Smooth muscle cell (in vitro differentiated cells): ENCODE results near the gene PLBD1. TPM values are rescaled to one million over a fixed set of nuclear protein-coding genes. Genes with fewer than 3 reads are reported as not detected.

Experiments
- DNase-seq: peaks from one replicate; lab custom pipeline; 2025; ENCODE audit not compliant: unreplicated experiment; lab: John Stamatoyannopoulos, UW
- H2AFZ ChIP-seq: fragments of 200-600 bp; sonication (generic); 2 replicates; pipeline ENCODE4 v1.6.0; 2016; ENCODE audit warnings: antibody characterized with exemption, low read depth, mild to moderate bottlenecking
- H3F3A ChIP-seq: fragments of 200-600 bp; sonication (generic); 2 replicates; pipeline ENCODE4 v1.6.0; 2017; ENCODE audit warnings: antibody characterized with exemption, low read depth
- H3K27ac ChIP-seq: fragments of 200-600 bp; sonication (generic); 2 replicates; pipeline ENCODE4 v1.5.1; 2016; ENCODE audit warnings: low read depth, mild to moderate bottlenecking
- H3K27me3 ChIP-seq: fragments of 200-600 bp; sonication (generic); 2 replicates; pipeline ENCODE4 v1.6.1; 2016; ENCODE audit warnings: low read depth, mild to moderate bottlenecking
- H3K36me3 ChIP-seq: fragments of 200-600 bp; sonication (generic); 2 replicates; pipeline ENCODE4 v1.5.1; 2016; ENCODE audit warnings: low read depth
- H3K4me1 ChIP-seq: fragments of 200-600 bp; sonication (generic); 2 replicates; pipeline ENCODE4 v1.5.1; 2016; ENCODE audit warnings: low read depth
- H3K4me2 ChIP-seq: fragments of 200-600 bp; sonication (generic); 2 replicates; pipeline ENCODE4 v1.6.0; 2016; ENCODE audit warnings: mild to moderate bottlenecking
- H3K4me3 ChIP-seq: fragments of 200-600 bp; sonication (generic); 2 replicates; pipeline ENCODE4 v1.5.1; 2016; ENCODE audit warnings: mild to moderate bottlenecking
- H3K79me2 ChIP-seq: fragments of 200-600 bp; sonication (generic); 2 replicates; pipeline ENCODE4 v1.6.0; 2016; ENCODE audit warnings: low read depth, mild to moderate bottlenecking
- H3K9ac ChIP-seq: fragments of 200-600 bp; sonication (generic); 2 replicates; pipeline ENCODE4 v1.6.0; 2016; ENCODE audit warnings: low read depth
- H3K9me3 ChIP-seq: fragments of 200-600 bp; sonication (generic); replicated peaks from 2 replicates; pipeline ENCODE4 v1.5.1; 2016; ENCODE audit warnings: low read depth
- H4K20me1 ChIP-seq: fragments of 200-600 bp; sonication (generic); 2 replicates; pipeline ENCODE4 v1.6.0; 2016; ENCODE audit warnings: low read depth
- WGBS: methylation state at CpG from one replicate; pipeline ENCODE4 v1.1.7; 2016; ENCODE audit warnings: low lambda C conversion rate; 5-methylcytosine and 5-hydroxymethylcytosine counted together
- polyA plus RNA-seq: library from polyadenylated mRNA; unstranded; fragments of >200 nt; fragmentation: Nextera tagmentation; extraction: Ambion mirVana; gene quantifications from 2 replicates; pipeline ENCODE4 v1.2.1, GENCODE V29; 2016
- total RNA-seq: library from RNA; depleted of rRNA; stranded (reverse); fragments of >200 nt; gene quantifications from 2 replicates; pipeline ENCODE4 v1.2.3, GENCODE V29; 2014
- TF ChIP-seq, protein P1 (sequence below): fragments of 200-600 bp; sonication (generic); IDR thresholded peaks from 2 replicates; pipeline ENCODE4 v1.5.1; 2017; ENCODE audit warnings: borderline replicate concordance, mild to moderate bottlenecking, antibody characterized with exemption; ENCODE audit not compliant: insufficient read depth, poor library complexity, severe bottlenecking

PLBD1 gene
- total and polyA plus RNA-seq, 2 experiments from 2014 or later = 14.1 to 19.9 TPM

DNA sequence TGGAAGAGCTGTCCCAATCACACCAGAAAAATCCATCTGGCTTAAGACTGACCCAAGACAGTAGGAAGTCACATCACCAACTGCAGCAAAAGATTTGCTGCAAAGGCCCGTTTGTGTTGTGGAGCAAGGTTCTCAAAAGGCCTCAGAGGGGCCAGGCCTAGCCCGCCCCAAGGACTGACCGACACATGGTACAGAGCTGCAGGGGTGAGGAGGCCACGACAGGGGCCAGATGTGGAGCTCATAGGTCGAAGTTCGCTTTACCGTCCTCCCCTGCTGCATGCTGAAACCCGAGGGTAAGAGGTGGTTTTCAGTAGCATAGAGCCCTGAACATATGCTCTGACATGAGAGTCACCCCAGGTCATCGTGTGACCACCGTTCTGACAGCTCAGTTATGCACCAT, 35.5 kb downstream of the PLBD1 start:
- H3K79me2 ChIP-seq = no peaks in the 10 kb centered on the region
- TF ChIP-seq, protein P1, sequence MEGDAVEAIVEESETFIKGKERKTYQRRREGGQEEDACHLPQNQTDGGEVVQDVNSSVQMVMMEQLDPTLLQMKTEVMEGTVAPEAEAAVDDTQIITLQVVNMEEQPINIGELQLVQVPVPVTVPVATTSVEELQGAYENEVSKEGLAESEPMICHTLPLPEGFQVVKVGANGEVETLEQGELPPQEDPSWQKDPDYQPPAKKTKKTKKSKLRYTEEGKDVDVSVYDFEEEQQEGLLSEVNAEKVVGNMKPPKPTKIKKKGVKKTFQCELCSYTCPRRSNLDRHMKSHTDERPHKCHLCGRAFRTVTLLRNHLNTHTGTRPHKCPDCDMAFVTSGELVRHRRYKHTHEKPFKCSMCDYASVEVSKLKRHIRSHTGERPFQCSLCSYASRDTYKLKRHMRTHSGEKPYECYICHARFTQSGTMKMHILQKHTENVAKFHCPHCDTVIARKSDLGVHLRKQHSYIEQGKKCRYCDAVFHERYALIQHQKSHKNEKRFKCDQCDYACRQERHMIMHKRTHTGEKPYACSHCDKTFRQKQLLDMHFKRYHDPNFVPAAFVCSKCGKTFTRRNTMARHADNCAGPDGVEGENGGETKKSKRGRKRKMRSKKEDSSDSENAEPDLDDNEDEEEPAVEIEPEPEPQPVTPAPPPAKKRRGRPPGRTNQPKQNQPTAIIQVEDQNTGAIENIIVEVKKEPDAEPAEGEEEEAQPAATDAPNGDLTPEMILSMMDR = no peak
- no peaks in the 10 kb centered on the region for H3F3A ChIP-seq
- H3K4me2 ChIP-seq = no peak overlapping the region
- H3K4me3 ChIP-seq = no peak overlapping the region
- no peaks in the 10 kb centered on the region for H3K27me3 ChIP-seq
- H3K4me1 ChIP-seq = no peaks in the 10 kb centered on the region
- 96% methylated on average over 10 of the region's 10 CpGs for WGBS
- no peak overlapping the region for H3K27ac ChIP-seq
- no peaks in the 10 kb centered on the region for H4K20me1 ChIP-seq
- DNase-seq = no peak
- H3K36me3 ChIP-seq = no peaks in the 10 kb centered on the region
- no peaks in the 10 kb centered on the region for H3K9me3 ChIP-seq
- no peak overlapping the region for H2AFZ ChIP-seq
- H3K9ac ChIP-seq = no peak overlapping the region

DNA sequence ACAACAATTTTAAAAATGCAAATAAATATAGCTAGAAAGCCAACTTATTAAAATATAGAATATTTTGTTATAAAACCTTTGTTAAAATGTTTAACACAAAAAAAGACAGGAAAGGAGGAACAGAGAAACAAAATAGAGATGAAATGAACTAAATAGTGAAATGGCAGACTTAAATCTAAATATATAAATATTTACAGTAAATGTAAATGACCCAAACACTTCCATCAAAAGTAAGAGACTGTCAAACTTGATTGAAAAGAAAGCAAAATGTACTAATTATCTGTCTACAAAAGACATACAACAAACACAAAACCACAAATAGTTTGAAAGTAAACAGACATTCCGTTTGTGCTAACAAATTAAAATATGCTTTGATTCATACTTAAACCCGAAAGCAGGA, 41.7 kb downstream of the PLBD1 start:
- Histone ChIP-seq H3K79me2 (no peaks in the 10 kb centered on the region), H3K4me3 (no peak overlapping the region), H3K4me2 (no peak overlapping the region), H4K20me1 (no peaks in the 10 kb centered on the region), H2AFZ (no peak overlapping the region), H3K27ac (no peak overlapping the region), H3K27me3 (no peaks in the 10 kb centered on the region), H3K9ac (no peak overlapping the region), H3K36me3 (peaks cover 6% of the 10 kb centered on the region), H3K4me1 (no peaks in the 10 kb centered on the region), H3F3A (no peaks in the 10 kb centered on the region), H3K9me3 (peaks cover 24% of the 10 kb centered on the region)
- TF ChIP-seq, protein P1 = no peak
- WGBS = 98% methylated on average over 2 of the region's 2 CpGs
- DNase-seq = no peak

DNA sequence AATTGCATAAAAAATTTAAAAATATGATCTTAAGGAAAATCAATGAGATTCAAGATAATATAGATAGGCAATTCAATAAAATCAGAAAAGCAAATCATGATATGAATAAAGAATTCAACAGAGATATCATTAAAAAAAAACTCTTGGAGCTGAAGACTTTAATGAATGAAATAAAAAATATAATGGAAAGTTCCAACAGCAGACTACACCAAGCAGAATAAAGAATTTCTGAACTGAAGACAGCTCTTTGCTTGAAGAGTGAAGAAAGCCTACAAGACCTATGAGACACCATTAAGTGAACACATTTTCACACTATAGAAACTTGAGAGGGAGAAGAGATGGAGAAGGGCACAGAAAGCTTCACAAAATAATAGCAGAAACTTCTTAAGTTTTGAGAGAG, 45.9 kb downstream of the PLBD1 start:
- H3K27ac ChIP-seq = no peak overlapping the region
- no peaks in the 10 kb centered on the region for H3K27me3 ChIP-seq
- H4K20me1 ChIP-seq = no peaks in the 10 kb centered on the region
- TF ChIP-seq, protein P1 = no peak
- H3K79me2 ChIP-seq = no peaks in the 10 kb centered on the region
- no peaks in the 10 kb centered on the region for H3F3A ChIP-seq
- no peak overlapping the region for H2AFZ ChIP-seq
- H3K36me3 ChIP-seq = peaks cover 6% of the 10 kb centered on the region
- no peak for DNase-seq
- no peak overlapping the region for H3K4me3 ChIP-seq
- H3K9me3 ChIP-seq = peaks cover 24% of the 10 kb centered on the region
- no peak overlapping the region for H3K4me2 ChIP-seq
- H3K9ac ChIP-seq = no peak overlapping the region
- H3K4me1 ChIP-seq = no peaks in the 10 kb centered on the region

DNA sequence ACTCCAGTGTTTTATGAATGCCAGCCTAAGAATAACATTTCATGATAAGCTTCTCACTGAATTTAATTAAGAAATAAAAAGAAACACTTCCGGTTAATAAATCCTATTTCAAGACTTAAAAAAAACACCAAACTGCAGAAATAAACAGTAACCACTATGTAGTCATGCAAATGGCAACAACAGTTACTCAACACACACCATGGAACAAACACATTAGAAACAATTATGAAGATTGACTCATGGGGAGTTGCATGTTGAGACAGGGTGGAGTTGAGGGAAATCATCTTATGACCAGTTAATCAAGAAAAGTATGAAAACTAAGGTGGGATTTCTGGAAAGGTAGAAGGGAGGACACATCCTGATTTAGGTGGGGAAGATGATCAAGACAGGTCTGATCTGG, 52.7 kb downstream of the PLBD1 start:
- DNase-seq = no peak

More for the DNA sequence above, 52.7 kb downstream of the PLBD1 start:
- no peaks in the 10 kb centered on the region for H3K27me3 ChIP-seq
- H3K4me3 ChIP-seq = no peak overlapping the region
- TF ChIP-seq, protein P1 = no peak
- H3K27ac ChIP-seq = peak overlapping the region; percentile 77
- H4K20me1 ChIP-seq = no peaks in the 10 kb centered on the region
- H3K4me2 ChIP-seq = no peak overlapping the region
- H3K79me2 ChIP-seq = no peaks in the 10 kb centered on the region
- H3K4me1 ChIP-seq = no peaks in the 10 kb centered on the region
- WGBS = 84% methylated on average over 1 of the region's 1 CpG
- no peaks in the 10 kb centered on the region for H3K9me3 ChIP-seq
- peak overlapping the region; percentile 47 for H3K9ac ChIP-seq
- H3K36me3 ChIP-seq = no peaks in the 10 kb centered on the region
- H2AFZ ChIP-seq = no peak overlapping the region
- no peaks in the 10 kb centered on the region for H3F3A ChIP-seq
